Large intestine (tissue), 3 donors: Measurements from ENCODE around the gene ZBTB22. TPM values are rescaled to one million over a fixed set of nuclear protein-coding genes. Genes with fewer than 3 reads are reported as not detected.

Experiments used
- DNase-seq, 2 donors: peaks; one replicate each; pipeline versions ENCODE4 v3.0.0 to v3.0.0-alpha.2; 2013
- H3K27ac ChIP-seq: one replicate; pipeline ENCODE4 v1.5.1; 2013; ENCODE audit warnings: low read length
- H3K27me3 ChIP-seq: 2 replicates; pipeline ENCODE4 v1.6.1; 2013; ENCODE audit warnings: low read length; ENCODE audit not compliant: control insufficient read depth, insufficient read depth
- H3K36me3 ChIP-seq: 2 replicates; pipeline ENCODE4 v1.6.1; 2013; ENCODE audit warnings: low read length; ENCODE audit not compliant: control insufficient read depth, insufficient read depth
- H3K4me1 ChIP-seq: one replicate; pipeline ENCODE4 v1.6.1; 2013; ENCODE audit warnings: low read length; ENCODE audit not compliant: control insufficient read depth, insufficient read depth
- H3K4me3 ChIP-seq: one replicate; pipeline ENCODE4 v1.5.1; 2013; ENCODE audit warnings: low read length
- H3K9me3 ChIP-seq: one replicate; pipeline ENCODE4 v1.6.1; 2013; ENCODE audit warnings: mild to moderate bottlenecking, low read depth, low read length, moderate library complexity; ENCODE audit not compliant: control insufficient read depth
- WGBS: methylation state at CpG from one replicate; pipeline ENCODE4 v1.1.5; 2013; ENCODE audit warnings: low lambda C conversion rate; ENCODE audit not compliant: insufficient coverage; 5-methylcytosine and 5-hydroxymethylcytosine counted together
- polyA plus RNA-seq: library from polyadenylated mRNA; unstranded; fragments of 120-200 nt; gene quantifications from one replicate; pipeline ENCODE4 v1.2.1, GENCODE V29; 2013

Gene ZBTB22
- polyA plus RNA-seq, 1 donor, result 16.7 TPM

GRCh38 chr6:33330736-33331135 lies 13.2 kb upstream of the ZBTB22 start:
- no peak overlapping the region for H3K27ac ChIP-seq
- no peaks in the 10 kb centered on the region for H3K36me3 ChIP-seq
- H3K4me3 ChIP-seq, result no peak overlapping the region
- DNase-seq, result peak in 1 of 2 donors; percentile 29
- H3K27me3 ChIP-seq, result no peaks in the 10 kb centered on the region
- no peaks in the 10 kb centered on the region for H3K4me1 ChIP-seq
- no peaks in the 10 kb centered on the region for H3K9me3 ChIP-seq
- WGBS, result no CpG with 5 or more reads among the region's 10 CpGs

GRCh38 chr6:33329058-33329457 lies 11.5 kb upstream of the ZBTB22 start:
- no peaks in the 10 kb centered on the region for H3K27me3 ChIP-seq
- no peak overlapping the region for H3K27ac ChIP-seq
- DNase-seq, result no peak
- H3K4me3 ChIP-seq, result no peak overlapping the region
- H3K9me3 ChIP-seq, result no peaks in the 10 kb centered on the region
- peaks cover under 1% of the 10 kb centered on the region for H3K4me1 ChIP-seq
- no peaks in the 10 kb centered on the region for H3K36me3 ChIP-seq
- WGBS, result no CpG with 5 or more reads among the region's 5 CpGs

- WGBS, result 27% methylated on average over 4 of the region's 7 CpGs
- H3K9me3 ChIP-seq, result no peaks in the 10 kb centered on the region
- no peak for DNase-seq
- peak overlapping the region; percentile 88 for H3K4me3 ChIP-seq
- H3K27me3 ChIP-seq, result no peaks in the 10 kb centered on the region
- H3K4me1 ChIP-seq, result peaks cover 15% of the 10 kb centered on the region
- H3K27ac ChIP-seq, result no peak overlapping the region
- H3K36me3 ChIP-seq, result peaks cover 22% of the 10 kb centered on the region
Measured at GRCh38 chr6:33324125-33324524, 6.6 kb upstream of the ZBTB22 start.

DNA sequence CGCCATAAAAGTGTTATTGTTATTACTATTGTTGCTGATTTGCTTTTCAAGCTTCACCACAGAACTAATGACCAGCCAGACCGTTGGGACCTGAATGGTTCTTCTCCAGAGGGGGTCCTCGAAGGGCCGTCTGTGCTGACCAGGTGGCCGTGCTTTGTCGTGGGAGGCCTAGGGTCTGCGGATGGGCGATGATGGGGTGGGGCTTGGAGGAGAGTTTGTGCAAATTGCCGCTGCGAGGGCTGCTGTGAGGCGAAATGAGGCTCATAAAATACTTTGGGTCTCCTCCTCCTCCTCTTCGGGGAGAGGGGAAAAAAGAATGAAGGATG lies 6.0 kb upstream of the ZBTB22 start:
- DNase-seq, result no peak
- Histone ChIP-seq H3K27me3 (no peaks in the 10 kb centered on the region), H3K9me3 (no peaks in the 10 kb centered on the region), H3K4me1 (peaks cover 20% of the 10 kb centered on the region), H3K27ac (peak overlapping the region; percentile 81), H3K4me3 (peak overlapping the region; percentile 88), H3K36me3 (peaks cover 27% of the 10 kb centered on the region)
- no CpG with 5 or more reads among the region's 12 CpGs for WGBS

DNA sequence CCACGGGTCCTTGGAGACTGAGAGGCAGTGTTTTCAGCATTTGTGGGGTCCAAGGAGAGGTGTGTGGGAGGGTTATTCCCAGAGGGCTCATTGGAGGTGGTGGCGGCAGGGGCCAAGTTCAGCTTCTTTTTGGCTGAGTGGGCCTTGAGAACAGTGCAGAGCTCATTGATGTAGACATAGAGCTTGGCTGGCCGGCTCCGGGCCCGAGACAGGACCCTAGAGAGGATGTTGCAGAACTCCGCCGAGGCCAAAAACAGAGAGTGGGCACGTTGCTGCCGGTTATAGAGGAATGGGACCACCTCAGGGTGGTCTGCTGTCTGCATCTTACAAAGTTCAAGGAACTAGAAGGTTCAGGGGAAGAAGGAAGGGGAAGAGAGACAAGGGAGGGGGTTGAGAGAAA lies 3.7 kb upstream of the ZBTB22 start:
- no peak overlapping the region for H3K27ac ChIP-seq

DNA sequence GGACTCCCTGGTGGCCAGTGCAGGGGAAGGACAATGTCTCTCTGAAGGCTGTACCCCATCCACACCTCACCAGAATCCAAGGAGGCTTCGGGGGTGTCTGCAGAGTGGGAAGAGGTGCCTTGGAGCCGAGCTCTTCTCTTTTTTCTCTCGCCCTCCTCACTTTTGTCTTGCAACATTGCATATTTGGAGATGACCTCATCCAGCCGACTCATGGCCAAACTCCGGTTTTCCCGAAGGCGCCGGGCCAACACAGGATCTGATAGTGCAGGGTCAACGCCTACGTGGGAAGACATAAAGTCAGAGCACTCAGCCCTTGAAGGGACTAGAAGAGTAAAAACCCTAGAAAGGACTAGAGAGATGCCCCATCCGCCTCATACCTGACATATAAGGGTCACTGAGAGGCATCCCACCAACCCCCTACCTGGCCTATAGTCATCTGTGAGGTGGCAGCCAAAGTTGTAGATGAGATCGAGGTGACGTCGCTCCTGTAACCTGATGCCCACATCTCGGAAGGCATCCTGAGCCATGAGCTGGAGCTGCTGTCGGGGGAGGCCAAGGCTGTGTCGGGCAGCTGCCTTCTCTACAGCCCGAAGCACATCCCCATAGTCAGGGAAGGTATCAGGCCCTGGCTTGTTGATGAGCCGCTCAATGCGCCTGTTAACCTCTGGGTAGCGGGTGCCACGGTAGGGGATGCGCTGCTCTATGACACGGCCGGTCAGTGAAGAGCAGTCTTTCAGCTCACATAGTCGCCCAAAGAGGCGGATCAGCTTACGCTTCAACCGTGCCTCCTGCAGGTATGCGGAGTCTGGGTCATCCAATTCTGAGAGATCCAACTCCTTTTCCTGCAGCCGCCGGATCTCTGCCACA lies 3.0 kb upstream of the ZBTB22 start:
- peaks cover 39% of the 10 kb centered on the region for H3K36me3 ChIP-seq
- no peak overlapping the region for H3K4me3 ChIP-seq
- H3K27ac ChIP-seq, result no peak overlapping the region
- peaks cover 30% of the 10 kb centered on the region for H3K4me1 ChIP-seq
- H3K27me3 ChIP-seq, result no peaks in the 10 kb centered on the region
- WGBS, result 100% methylated on average over 1 of the region's 32 CpGs
- no peaks in the 10 kb centered on the region for H3K9me3 ChIP-seq
- no peak for DNase-seq

More for the DNA sequence above, 3.7 kb upstream of the ZBTB22 start:
- WGBS, result 73% methylated on average over 4 of the region's 9 CpGs
- Histone ChIP-seq H3K36me3 (peaks cover 33% of the 10 kb centered on the region), H3K9me3 (no peaks in the 10 kb centered on the region), H3K4me3 (no peak overlapping the region), H3K4me1 (peaks cover 30% of the 10 kb centered on the region), H3K27me3 (no peaks in the 10 kb centered on the region)
- no peak for DNase-seq

GRCh38 chr6:33319939-33320314 lies 2.4 kb upstream of the ZBTB22 start:
- peaks cover 39% of the 10 kb centered on the region for H3K36me3 ChIP-seq
- WGBS, result no CpG with 5 or more reads among the region's 3 CpGs
- H3K27me3 ChIP-seq, result no peaks in the 10 kb centered on the region
- H3K27ac ChIP-seq, result no peak overlapping the region
- no peaks in the 10 kb centered on the region for H3K9me3 ChIP-seq
- H3K4me3 ChIP-seq, result no peak overlapping the region
- DNase-seq, result no peak
- H3K4me1 ChIP-seq, result peaks cover 36% of the 10 kb centered on the region

DNA sequence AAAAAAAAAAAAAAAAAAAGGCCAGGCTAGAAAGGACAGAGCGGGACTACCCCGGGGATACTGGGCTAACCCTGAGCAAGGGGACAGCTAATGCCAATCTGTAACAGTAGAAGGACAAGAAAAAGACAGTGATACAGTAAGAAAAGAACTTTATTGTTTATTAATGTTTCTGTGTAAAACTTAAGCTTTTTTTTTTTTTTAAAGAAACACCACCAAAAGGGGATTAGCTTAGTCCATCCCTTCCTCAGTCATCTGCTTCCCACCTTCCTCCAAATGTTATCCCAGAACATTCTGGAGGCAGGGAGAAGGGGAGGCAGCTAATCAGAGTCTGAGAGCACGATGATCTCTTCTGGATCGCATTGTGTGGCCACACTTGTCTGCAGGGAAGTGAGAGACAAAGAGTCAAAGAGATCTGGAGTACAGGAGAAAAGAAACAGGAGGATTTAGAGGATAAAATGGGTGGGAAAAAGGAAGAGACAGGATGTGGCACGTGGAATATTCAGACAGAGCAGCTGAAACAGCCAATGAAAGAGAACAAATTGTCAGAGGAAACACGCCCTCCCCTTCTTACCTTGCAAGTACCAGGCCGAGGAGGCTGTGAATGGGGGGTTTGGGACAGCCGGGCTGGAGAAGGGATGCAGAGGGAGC lies 1.0 kb upstream of the ZBTB22 start:
- H3K4me3 ChIP-seq, result peak overlapping the region; percentile 47
- H3K4me1 ChIP-seq, result peaks cover 36% of the 10 kb centered on the region
- WGBS, result 93% methylated on average over 2 of the region's 8 CpGs
- H3K36me3 ChIP-seq, result peaks cover 39% of the 10 kb centered on the region
- peak overlapping the region; percentile 93 for H3K27ac ChIP-seq
- no peaks in the 10 kb centered on the region for H3K9me3 ChIP-seq
- no peaks in the 10 kb centered on the region for H3K27me3 ChIP-seq
- DNase-seq, result no peak

DNA sequence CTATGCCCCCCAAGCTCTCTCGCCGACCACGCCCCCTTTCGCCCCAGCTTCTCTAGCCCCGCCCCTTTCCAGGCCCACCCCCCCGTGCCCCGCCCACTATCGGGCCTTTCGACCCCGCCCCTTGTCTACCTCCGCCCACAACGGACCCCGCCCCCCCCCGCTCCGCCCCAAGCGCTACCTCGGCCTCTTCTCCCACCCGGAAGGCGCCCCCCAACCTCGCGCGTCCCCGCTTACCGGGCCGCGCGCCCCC lies 200 bp downstream of the ZBTB22 start:
- no peak for DNase-seq
- Histone ChIP-seq H3K27ac (no peak overlapping the region), H3K9me3 (no peaks in the 10 kb centered on the region), H3K4me1 (peaks cover 36% of the 10 kb centered on the region), H3K36me3 (peaks cover 39% of the 10 kb centered on the region), H3K27me3 (no peaks in the 10 kb centered on the region), H3K4me3 (peak overlapping the region; percentile 47)
- no CpG with 5 or more reads among the region's 27 CpGs for WGBS

DNA sequence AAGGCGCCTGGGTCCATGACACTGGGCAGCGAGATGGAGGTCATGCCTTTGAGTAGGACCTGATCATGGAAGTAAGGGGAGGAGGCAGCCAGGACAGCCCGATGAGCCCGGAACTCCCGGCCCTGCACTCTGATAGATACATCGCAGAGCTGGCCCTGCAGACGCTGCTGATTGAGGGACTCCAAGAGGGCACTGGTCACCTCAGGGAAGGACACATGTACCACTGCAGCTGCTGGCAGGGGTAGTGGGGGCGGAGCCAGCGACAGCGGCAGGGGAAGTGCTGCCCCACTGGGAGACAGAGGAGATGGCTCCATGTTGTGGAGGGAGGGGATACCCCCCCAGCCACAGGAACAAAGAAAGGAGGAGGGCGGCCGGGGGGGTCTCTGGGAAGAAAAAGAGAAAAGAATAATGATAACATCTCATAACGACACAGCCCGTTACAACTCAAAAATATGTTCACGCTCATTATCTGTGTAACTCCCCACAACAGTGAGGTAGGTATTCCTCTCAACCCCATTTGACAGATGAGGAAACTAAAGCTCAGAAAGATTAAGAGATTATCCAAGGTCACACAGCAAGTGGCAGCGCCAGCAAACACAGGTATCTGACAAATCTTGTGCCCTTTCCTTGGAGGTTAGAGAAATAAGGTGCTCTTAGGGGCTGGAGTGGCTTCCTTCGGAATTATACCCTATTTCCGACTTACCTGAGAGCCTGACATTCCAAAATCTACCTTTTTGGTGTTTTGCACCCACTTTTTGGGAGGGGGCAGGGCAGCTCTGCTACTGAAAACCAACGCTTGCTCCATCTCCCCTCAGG lies 733 bp downstream of the ZBTB22 start:
- peak overlapping the region; percentile 39 for H3K4me3 ChIP-seq
- no peaks in the 10 kb centered on the region for H3K27me3 ChIP-seq
- WGBS, result 97% methylated on average over 5 of the region's 19 CpGs
- no peaks in the 10 kb centered on the region for H3K9me3 ChIP-seq
- no peak overlapping the region for H3K27ac ChIP-seq
- peaks cover 39% of the 10 kb centered on the region for H3K36me3 ChIP-seq
- peaks cover 38% of the 10 kb centered on the region for H3K4me1 ChIP-seq
- DNase-seq, result peak in 1 of 2 donors; percentile 14
